HepG2 (cell line): Measurements from ENCODE around the gene FIZ1. TPM values are rescaled to one million over a fixed set of nuclear protein-coding genes. Genes with fewer than 3 reads are reported as not detected.
A peak's percentile ranks its signal among the peaks of the same experiment; 100 is the strongest.

Experiments used
- AGO1 ChIP-seq: fragments of 200-400 bp; formaldehyde crosslinking; IDR thresholded peaks from 2 replicates; pipeline ENCODE4 v1.6.1; 2017; ENCODE audit warnings: mild to moderate bottlenecking, low read depth, low read length, moderate library complexity; ENCODE audit not compliant: poor library complexity, severe bottlenecking
- ATRX ChIP-seq: sonication (generic); formaldehyde crosslinking; IDR thresholded peaks from 2 replicates; pipeline ENCODE4 v1.4.0; 2020; ENCODE audit warnings: missing genetic modification reagents, borderline replicate concordance
- FOXM1 ChIP-seq: sonication (generic); formaldehyde crosslinking; IDR thresholded peaks from 2 replicates; pipeline ENCODE4 v1.5.0; 2020; ENCODE audit warnings: missing genetic modification reagents
- FOXP1 ChIP-seq, 2 experiments: fragments of 450-650 bp in 1 of 2; IDR thresholded peaks; 2 replicates each; pipeline ENCODE4 v1.6.1; 2017 to 2018; ENCODE audit warnings: antibody characterized with exemption in 1 of 2
- HMGA1 ChIP-seq: sonication (generic); formaldehyde crosslinking; conservative IDR thresholded peaks from 2 replicates; pipeline ENCODE4 v1.4.0; 2020; ENCODE audit warnings: missing genetic modification reagents
- MTF1 ChIP-seq: sonication (generic); formaldehyde crosslinking; IDR thresholded peaks from 2 replicates; pipeline ENCODE4 v1.5.0; 2020; ENCODE audit warnings: missing genetic modification reagents
- MXD4 ChIP-seq: IDR thresholded peaks from 2 replicates; pipeline ENCODE4 v1.6.1; 2016; ENCODE audit warnings: mild to moderate bottlenecking, missing biosample characterization, missing genetic modification reagents
- MYNN ChIP-seq: sonication (generic); formaldehyde crosslinking; IDR thresholded peaks from 2 replicates; pipeline ENCODE4 v1.4.0; 2020; ENCODE audit warnings: mild to moderate bottlenecking, low read depth, missing genetic modification reagents
- NBN ChIP-seq: fragments of 450-650 bp; conservative IDR thresholded peaks from 2 replicates; pipeline ENCODE4 v1.6.1; 2017
- NRL ChIP-seq: sonication (generic); formaldehyde crosslinking; IDR thresholded peaks from 2 replicates; pipeline ENCODE4 v1.5.0; 2020; ENCODE audit warnings: missing genetic modification reagents, mild to moderate bottlenecking, moderate library complexity, borderline replicate concordance
- PHF20 ChIP-seq: sonication (generic); formaldehyde crosslinking; IDR thresholded peaks from 2 replicates; pipeline ENCODE4 v1.5.0; 2020; ENCODE audit warnings: mild to moderate bottlenecking, missing genetic modification reagents
- PLSCR1 ChIP-seq: sonication (generic); formaldehyde crosslinking; IDR thresholded peaks from 2 replicates; pipeline ENCODE4 v1.5.0; 2020; ENCODE audit warnings: missing genetic modification reagents, mild to moderate bottlenecking, borderline replicate concordance
- RAD21 ChIP-seq: fragments of 450-650 bp; formaldehyde crosslinking; IDR thresholded peaks from 2 replicates; pipeline ENCODE4 v1.5.0; 2020; ENCODE audit warnings: mild to moderate bottlenecking
- SALL2 ChIP-seq: sonication (generic); formaldehyde crosslinking; IDR thresholded peaks from 2 replicates; pipeline ENCODE4 v1.8.1; 2023; ENCODE audit warnings: mild to moderate bottlenecking, missing genetic modification reagents, inconsistent platforms
- SMARCE1 ChIP-seq: fragments of 450-650 bp; IDR thresholded peaks from 2 replicates; pipeline ENCODE4 v1.6.1; 2017; ENCODE audit warnings: borderline replicate concordance
- SOX5 ChIP-seq: IDR thresholded peaks from 2 replicates; pipeline ENCODE4 v1.6.1; 2016; ENCODE audit warnings: borderline replicate concordance
- TBX3 ChIP-seq: fragments of 450-650 bp; IDR thresholded peaks from 2 replicates; pipeline ENCODE4 v1.6.1; 2017; ENCODE audit warnings: antibody characterized with exemption, mild to moderate bottlenecking, inconsistent platforms, borderline replicate concordance
- TRIM24 ChIP-seq: sonication (generic); formaldehyde crosslinking; IDR thresholded peaks from 2 replicates; pipeline ENCODE4 v1.8.0; 2022; ENCODE audit warnings: mild to moderate bottlenecking, missing genetic modification reagents
- USF2 ChIP-seq, 2 experiments: sonication (generic) in 1 of 2; formaldehyde crosslinking in 1 of 2; IDR thresholded peaks; 2 replicates each; pipeline versions ENCODE4 v1.5.1 to v1.6.1; 2011 to 2020; ENCODE audit warnings: borderline replicate concordance in 1 of 2, low read depth in 1 of 2, low read length in 1 of 2, mild to moderate bottlenecking in 1 of 2, missing genetic modification reagents in 1 of 2, moderate library complexity in 1 of 2
- ZBTB7A ChIP-seq: sonication (generic); formaldehyde crosslinking; IDR thresholded peaks from 2 replicates; pipeline ENCODE4 v1.8.0; 2022; ENCODE audit warnings: mild to moderate bottlenecking, missing genetic modification reagents
- ZBTB8A ChIP-seq: sonication (generic); formaldehyde crosslinking; IDR thresholded peaks from 2 replicates; pipeline ENCODE4 v1.4.0; 2020; ENCODE audit warnings: mild to moderate bottlenecking, low read depth, missing genetic modification reagents, borderline replicate concordance
- ZFY ChIP-seq: sonication (generic); formaldehyde crosslinking; IDR thresholded peaks from 2 replicates; pipeline ENCODE4 v1.4.0; 2020; ENCODE audit warnings: missing genetic modification reagents
- ZNF264 ChIP-seq: sonication (generic); formaldehyde crosslinking; IDR thresholded peaks from 2 replicates; pipeline ENCODE4 v1.4.0; 2020; ENCODE audit warnings: missing genetic modification reagents
- ZNF296 ChIP-seq: sonication (generic); formaldehyde crosslinking; conservative IDR thresholded peaks from 2 replicates; pipeline ENCODE4 v1.5.0; 2020; ENCODE audit warnings: mild to moderate bottlenecking, missing genetic modification reagents
- ZNF503 ChIP-seq: sonication (generic); formaldehyde crosslinking; IDR thresholded peaks from 2 replicates; pipeline ENCODE4 v1.4.0; 2020; ENCODE audit warnings: missing genetic modification reagents
- ZNF605 ChIP-seq: sonication (generic); formaldehyde crosslinking; IDR thresholded peaks from 2 replicates; pipeline ENCODE4 v1.8.0; 2022; ENCODE audit warnings: mild to moderate bottlenecking, missing genetic modification reagents
- ZNF644 ChIP-seq: IDR thresholded peaks from 2 replicates; pipeline ENCODE4 v1.6.1; 2016; ENCODE audit warnings: low read depth
- ZNF850 ChIP-seq: sonication (generic); formaldehyde crosslinking; conservative IDR thresholded peaks from 2 replicates; pipeline ENCODE4 v1.9.0; 2021; ENCODE audit warnings: mild to moderate bottlenecking, missing genetic modification reagents
- polyA plus RNA-seq, 8 experiments: library from polyadenylated mRNA; depleted of rRNA in 3 of 8; stranded (reverse) in 7 of 8; unstranded in 1 of 8; fragments of >200 nt; fragmentation: Illumina TruSeq in 4 of 8; extraction: Trizol in 4 of 8; gene quantifications; 2 replicates each; pipeline versions ENCODE4 v1.2.1 to v1.2.3, GENCODE V29; 2011 to 2016; ENCODE audit warnings: low read depth in 4 of 8, missing spikeins in 1 of 8, mixed read lengths in 1 of 8; ENCODE audit not compliant: insufficient read depth in 1 of 8
- total RNA-seq, 5 experiments: library from RNA; depleted of rRNA; stranded (reverse); fragments of >200 nt; fragmentation: Illumina TruSeq; extraction: Trizol; gene quantifications; 2 replicates each; pipeline ENCODE4 v1.2.3, GENCODE V29; 2016; ENCODE audit warnings: low read depth in 1 of 5

The FIZ1 gene
- total and polyA plus RNA-seq, 2 of the 13 experiments (the other 11 are each of a cell fraction or from before 2014, with no cell fraction given): 3.6 to 5.9 TPM

- no peak for TF ChIP-seq AGO1
- no peak for TF ChIP-seq ZNF850 (CRISPR knock-in tag)
- TF ChIP-seq NBN: no peak
- TF ChIP-seq RAD21 (CRISPR knock-in tag): no peak
- no peak for TF ChIP-seq ZNF264 (CRISPR knock-in tag)
- no peak for TF ChIP-seq SMARCE1
- TF ChIP-seq ZNF605 (CRISPR knock-in tag): no peak; the same call in 1 of the 2 replicates
- TF ChIP-seq ZNF296: no peak
- no peak for TF ChIP-seq ZBTB7A
- 0 out of 2 replicates have a peak, but pooled peaks have one; percentile 17 for TF ChIP-seq ZNF644
- no peak for TF ChIP-seq FOXP1 (IDR thresholded peaks at IDR 0.05)
- TF ChIP-seq FOXP1 (CRISPR knock-in tag; IDR thresholded peaks at IDR 0.05): no peak
- TF ChIP-seq HMGA1 (CRISPR knock-in tag): no peak
- no peak for TF ChIP-seq ATRX
- TF ChIP-seq TRIM24 (CRISPR knock-in tag): no peak
- TF ChIP-seq SALL2: no peak
- TF ChIP-seq FOXM1 (CRISPR knock-in tag): no peak
- TF ChIP-seq USF2 (IDR thresholded peaks at IDR 0.05; ENCODE audit: low read depth, low read length): no peak
- TF ChIP-seq USF2 (CRISPR knock-in tag; IDR thresholded peaks at IDR 0.05; ENCODE audit: borderline replicate concordance): no peak
- TF ChIP-seq ZFY (CRISPR knock-in tag): peak; percentile 3; the same call in 1 of the 2 replicates
- TF ChIP-seq ZNF503 (CRISPR knock-in tag): no peak
- TF ChIP-seq PHF20 (CRISPR knock-in tag): no peak
- TF ChIP-seq PLSCR1 (CRISPR knock-in tag): no peak
- no peak for TF ChIP-seq TBX3
- TF ChIP-seq NRL (CRISPR knock-in tag): no peak
- no peak for TF ChIP-seq MYNN (CRISPR knock-in tag)
- TF ChIP-seq MTF1 (CRISPR knock-in tag): no peak
- peak; percentile 62; the same call in 1 of the 2 replicates for TF ChIP-seq MXD4 (CRISPR knock-in tag)
- no peak for TF ChIP-seq ZBTB8A (CRISPR knock-in tag)
- 0 out of 2 replicates have a peak, but pooled peaks have one; percentile 18 for TF ChIP-seq SOX5
Observed at GRCh38 chr19:55581145-55581822, 18.0 kb downstream of the FIZ1 start (continued).
